ENCODE results near the gene LRP8.

The LRP8 gene

DNA sequence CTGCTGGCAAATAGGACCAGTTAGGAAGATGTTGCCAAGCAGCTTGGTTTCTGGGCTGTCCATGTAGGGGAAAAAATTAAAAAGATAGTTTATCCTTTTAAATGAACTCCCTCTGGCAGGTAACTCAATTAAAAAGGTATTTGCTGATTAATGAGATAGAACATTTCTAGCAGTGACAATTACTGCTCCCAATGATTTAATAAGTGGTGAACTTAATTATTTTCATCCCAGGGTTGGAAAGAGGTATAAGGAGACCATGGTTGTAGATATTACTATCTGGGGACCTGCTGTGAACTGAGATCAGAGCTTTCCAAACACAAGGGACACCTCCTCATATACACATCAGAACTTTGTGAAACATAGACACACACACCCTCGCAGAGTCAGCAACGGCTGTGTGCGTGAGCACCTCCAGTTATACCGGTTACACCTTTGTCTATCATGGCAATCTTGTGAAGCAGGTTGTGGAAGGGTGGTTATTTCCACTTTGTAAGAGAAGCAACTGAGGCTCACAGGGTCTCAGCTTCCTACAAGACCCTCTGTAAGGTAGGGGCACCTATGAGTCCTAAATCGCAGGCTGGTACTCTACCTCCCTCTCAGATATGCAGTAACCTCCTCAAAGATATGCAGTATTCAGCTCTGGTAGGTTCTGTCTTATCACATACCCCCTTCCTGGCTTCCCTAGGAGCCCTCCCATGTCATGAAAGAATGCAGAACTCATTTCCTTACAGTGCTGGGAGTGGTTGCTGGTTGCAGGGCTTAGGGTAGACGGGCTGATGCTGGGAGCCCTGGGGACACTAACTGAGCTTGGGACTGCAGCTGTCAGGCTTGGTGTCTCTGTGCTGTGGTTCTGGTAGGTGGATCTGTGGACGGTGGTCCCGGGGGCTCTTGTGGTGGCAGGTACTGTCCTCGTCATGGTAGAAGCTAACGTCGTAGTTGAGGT lies 71.1 kb downstream of the LRP8 start:
- no peak overlapping the region for H2AFZ ChIP-seq (ENCODE audit: low read depth, low read length)
- H3K4me3 ChIP-seq (ENCODE audit: low read length), result no peak overlapping the region
- H3K9me3 ChIP-seq (ENCODE audit: insufficient read depth, low read length), result no peaks in the 10 kb centered on the region
- H3K27me3 ChIP-seq (ENCODE audit: low read depth, low read length), result no peaks in the 10 kb centered on the region
- TF ChIP-seq EZH2phosphoT487 (IDR thresholded peaks at IDR 0.05; ENCODE audit: low read depth), result no peak
- TF ChIP-seq, protein P1, sequence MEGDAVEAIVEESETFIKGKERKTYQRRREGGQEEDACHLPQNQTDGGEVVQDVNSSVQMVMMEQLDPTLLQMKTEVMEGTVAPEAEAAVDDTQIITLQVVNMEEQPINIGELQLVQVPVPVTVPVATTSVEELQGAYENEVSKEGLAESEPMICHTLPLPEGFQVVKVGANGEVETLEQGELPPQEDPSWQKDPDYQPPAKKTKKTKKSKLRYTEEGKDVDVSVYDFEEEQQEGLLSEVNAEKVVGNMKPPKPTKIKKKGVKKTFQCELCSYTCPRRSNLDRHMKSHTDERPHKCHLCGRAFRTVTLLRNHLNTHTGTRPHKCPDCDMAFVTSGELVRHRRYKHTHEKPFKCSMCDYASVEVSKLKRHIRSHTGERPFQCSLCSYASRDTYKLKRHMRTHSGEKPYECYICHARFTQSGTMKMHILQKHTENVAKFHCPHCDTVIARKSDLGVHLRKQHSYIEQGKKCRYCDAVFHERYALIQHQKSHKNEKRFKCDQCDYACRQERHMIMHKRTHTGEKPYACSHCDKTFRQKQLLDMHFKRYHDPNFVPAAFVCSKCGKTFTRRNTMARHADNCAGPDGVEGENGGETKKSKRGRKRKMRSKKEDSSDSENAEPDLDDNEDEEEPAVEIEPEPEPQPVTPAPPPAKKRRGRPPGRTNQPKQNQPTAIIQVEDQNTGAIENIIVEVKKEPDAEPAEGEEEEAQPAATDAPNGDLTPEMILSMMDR (IDR thresholded peaks at IDR 0.05; ENCODE audit: low read depth, low read length), result no peak
- H3K9ac ChIP-seq (ENCODE audit: low read length), result no peak overlapping the region
- H3K4me2 ChIP-seq (ENCODE audit: low read length), result no peak overlapping the region
- no peaks in the 10 kb centered on the region for H3K79me2 ChIP-seq (ENCODE audit: low read length)
- H3K27ac ChIP-seq (ENCODE audit: low read length), result no peak overlapping the region
- peaks cover 55% of the 10 kb centered on the region for H3K36me3 ChIP-seq (replicated peaks; ENCODE audit: low read depth, low read length)
- H3K4me1 ChIP-seq (ENCODE audit: low read length), result peaks cover 22% of the 10 kb centered on the region
- no peaks in the 10 kb centered on the region for H4K20me1 ChIP-seq (ENCODE audit: insufficient read depth, low read length)

DNA sequence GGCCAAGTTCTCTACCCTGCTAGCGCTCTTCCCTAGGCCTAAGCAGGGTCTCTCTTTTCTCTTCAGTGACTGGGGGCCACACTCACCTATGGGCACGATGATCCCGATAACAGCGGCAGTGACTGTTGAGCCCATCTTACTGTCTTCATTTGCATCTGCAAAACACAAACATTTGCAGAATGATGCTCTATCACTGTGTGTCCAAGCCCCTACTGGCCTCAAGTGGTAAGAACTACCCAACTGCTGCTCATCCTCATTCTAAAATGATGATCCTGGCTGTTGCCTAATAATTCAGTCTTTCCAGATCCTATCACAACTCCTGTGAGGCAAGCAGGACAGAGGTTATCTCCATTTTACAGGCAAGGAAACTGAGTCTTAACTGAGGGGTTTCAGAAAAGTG lies 72.8 kb downstream of the LRP8 start:
- H2AFZ ChIP-seq (ENCODE audit: low read depth, low read length), result no peak overlapping the region
- no peaks in the 10 kb centered on the region for H4K20me1 ChIP-seq (ENCODE audit: insufficient read depth, low read length)
- no peak for TF ChIP-seq EZH2phosphoT487 (IDR thresholded peaks at IDR 0.05; ENCODE audit: low read depth)
- TF ChIP-seq, protein P1 (IDR thresholded peaks at IDR 0.05; ENCODE audit: low read depth, low read length), result no peak
- no peak overlapping the region for H3K9ac ChIP-seq (ENCODE audit: low read length)
- H3K4me1 ChIP-seq (ENCODE audit: low read length), result peaks cover 9% of the 10 kb centered on the region
- no peaks in the 10 kb centered on the region for H3K79me2 ChIP-seq (ENCODE audit: low read length)
- H3K36me3 ChIP-seq (replicated peaks; ENCODE audit: low read depth, low read length), result peaks cover 54% of the 10 kb centered on the region
- no peaks in the 10 kb centered on the region for H3K27me3 ChIP-seq (ENCODE audit: low read depth, low read length)
- H3K4me2 ChIP-seq (ENCODE audit: low read length), result no peak overlapping the region
- H3K4me3 ChIP-seq (ENCODE audit: low read length), result no peak overlapping the region
- no peak overlapping the region for H3K27ac ChIP-seq (ENCODE audit: low read length)
- H3K9me3 ChIP-seq (ENCODE audit: insufficient read depth, low read length), result no peaks in the 10 kb centered on the region

DNA sequence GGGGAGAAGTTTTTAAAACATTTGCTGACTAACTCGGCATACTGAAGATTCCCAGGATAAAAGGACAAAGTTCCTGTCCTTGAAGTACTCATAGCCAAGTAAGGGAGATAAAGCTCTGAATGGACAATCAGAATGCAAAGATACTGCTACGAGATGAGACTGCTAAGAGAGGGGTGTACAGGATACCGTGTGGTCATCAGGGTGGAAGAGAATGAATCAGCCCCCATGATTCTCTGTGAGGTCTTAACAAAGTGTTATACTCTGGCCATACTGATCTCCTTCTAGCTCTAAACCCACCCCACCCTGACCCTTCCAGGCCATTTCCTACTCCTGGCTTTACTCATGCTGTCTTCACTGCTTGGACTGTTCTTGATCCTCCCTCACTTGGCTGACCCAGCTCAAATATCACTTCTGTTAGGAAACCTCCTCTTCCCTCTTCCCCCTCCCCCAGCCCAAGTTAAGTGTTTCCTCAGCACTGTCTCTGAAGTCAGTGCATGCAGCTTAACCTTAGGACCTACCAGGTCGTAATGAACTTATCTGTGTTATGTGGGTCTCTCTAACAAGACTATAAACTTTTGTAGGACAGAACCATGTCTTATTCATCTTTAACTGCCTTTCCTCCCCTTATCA lies 73.7 kb downstream of the LRP8 start:
- no peaks in the 10 kb centered on the region for H3K4me1 ChIP-seq (ENCODE audit: low read length)
- H3K9ac ChIP-seq (ENCODE audit: low read length), result no peak overlapping the region
- no peaks in the 10 kb centered on the region for H3K9me3 ChIP-seq (ENCODE audit: insufficient read depth, low read length)
- H4K20me1 ChIP-seq (ENCODE audit: insufficient read depth, low read length), result no peaks in the 10 kb centered on the region
- no peak overlapping the region for H3K4me2 ChIP-seq (ENCODE audit: low read length)
- TF ChIP-seq, protein P1 (IDR thresholded peaks at IDR 0.05; ENCODE audit: low read depth, low read length), result no peak
- no peak for TF ChIP-seq EZH2phosphoT487 (IDR thresholded peaks at IDR 0.05; ENCODE audit: low read depth)
- H3K27me3 ChIP-seq (ENCODE audit: low read depth, low read length), result no peaks in the 10 kb centered on the region
- no peaks in the 10 kb centered on the region for H3K79me2 ChIP-seq (ENCODE audit: low read length)
- no peak overlapping the region for H3K4me3 ChIP-seq (ENCODE audit: low read length)
- H3K27ac ChIP-seq (ENCODE audit: low read length), result no peak overlapping the region
- H2AFZ ChIP-seq (ENCODE audit: low read depth, low read length), result no peak overlapping the region
- peaks cover 56% of the 10 kb centered on the region for H3K36me3 ChIP-seq (replicated peaks; ENCODE audit: low read depth, low read length)

DNA sequence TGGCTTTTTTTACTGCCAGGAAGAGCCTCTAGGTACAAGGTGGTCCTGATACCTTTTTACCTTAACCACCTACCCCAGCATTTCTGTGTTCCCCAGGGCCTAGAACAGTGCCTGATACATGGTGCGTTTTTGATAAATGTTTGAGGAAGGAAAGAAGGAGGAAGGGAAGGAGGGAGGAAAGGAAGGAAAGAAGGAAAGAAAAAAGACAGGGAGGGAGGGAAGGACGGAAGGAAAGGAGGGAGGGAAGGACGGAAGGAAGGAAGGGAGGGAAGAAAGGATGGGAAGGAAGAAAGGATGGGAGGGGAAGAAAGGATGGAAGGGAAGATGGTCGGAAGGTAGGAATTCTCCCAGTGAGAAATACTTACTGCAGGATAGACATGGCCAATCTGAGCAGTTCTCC lies 77.5 kb downstream of the LRP8 start:
- Histone ChIP-seq H3K27ac (ENCODE audit: low read length) (no peak overlapping the region), H3K9me3 (ENCODE audit: insufficient read depth, low read length) (no peaks in the 10 kb centered on the region), H3K4me2 (ENCODE audit: low read length) (no peak overlapping the region), H3K4me3 (ENCODE audit: low read length) (no peak overlapping the region), H3K27me3 (ENCODE audit: low read depth, low read length) (no peaks in the 10 kb centered on the region), H2AFZ (ENCODE audit: low read depth, low read length) (no peak overlapping the region), H3K79me2 (ENCODE audit: low read length) (no peaks in the 10 kb centered on the region), H3K4me1 (ENCODE audit: low read length) (peaks cover 5% of the 10 kb centered on the region), H4K20me1 (ENCODE audit: insufficient read depth, low read length) (no peaks in the 10 kb centered on the region), H3K36me3 (replicated peaks; ENCODE audit: low read depth, low read length) (peaks cover 46% of the 10 kb centered on the region), H3K9ac (ENCODE audit: low read length) (no peak overlapping the region)
- TF ChIP-seq, protein P1 (IDR thresholded peaks at IDR 0.05; ENCODE audit: low read depth, low read length), result no peak
- TF ChIP-seq EZH2phosphoT487 (IDR thresholded peaks at IDR 0.05; ENCODE audit: low read depth), result no peak
